H1 (cell line): ENCODE data around the gene EME2. TPM values are rescaled to one million over a fixed set of nuclear protein-coding genes. Genes with fewer than 3 reads are reported as not detected.

ENCODE experiments used
- CTCF ChIA-PET: fragments of 300-600 bp; sonication (Branson Sonifier 250); formaldehyde crosslinking; loops from one replicate; lab custom pipeline; 2021; ENCODE audit not compliant: partially characterized antibody; lab: Charles Lee
- POLR2A ChIA-PET: fragments of 300-600 bp; sonication (Branson Sonifier 250); formaldehyde crosslinking; loops from one replicate; lab custom pipeline; 2021; ENCODE audit warnings: inconsistent platforms; ENCODE audit not compliant: partially characterized antibody; lab: Charles Lee
- DNase-seq, 2 experiments: peaks; one replicate each; pipeline versions ENCODE4 v3.0.0 to v3.0.0-alpha.2; 2010 to 2022; ENCODE audit warnings: low spot score in 2 of 2, low read depth in 1 of 2, mixed read lengths in 1 of 2
- FAIRE-seq: peaks from 2 replicates; lab custom pipeline; 2011; peaks lifted over from hg19 to GRCh38; lab: Jason Lieb, UNC
- H2AFZ ChIP-seq: 2 replicates; pipeline ENCODE4 v1.8.1; 2012; ENCODE audit warnings: low read length, inconsistent platforms
- H2AK5ac ChIP-seq: 2 replicates; pipeline ENCODE4 v1.6.1; 2013; ENCODE audit warnings: low read depth, low read length
- H2BK120ac ChIP-seq: replicated peaks from 2 replicates; pipeline ENCODE3; 2013; ENCODE audit warnings: low read depth, low read length, inconsistent platforms
- H2BK12ac ChIP-seq: 2 replicates; pipeline ENCODE4 v1.6.1; 2013; ENCODE audit warnings: low read depth, low read length
- H2BK15ac ChIP-seq: 2 replicates; pipeline ENCODE4 v1.6.1; 2013; ENCODE audit warnings: low read length
- H2BK20ac ChIP-seq: 2 replicates; pipeline ENCODE4 v1.6.1; 2013; ENCODE audit warnings: low read length
- H2BK5ac ChIP-seq: 2 replicates; pipeline ENCODE4 v1.6.1; 2013; ENCODE audit warnings: low read depth, low read length
- H3K14ac ChIP-seq: 2 replicates; pipeline ENCODE4 v1.6.1; 2013; ENCODE audit warnings: inconsistent platforms; ENCODE audit not compliant: insufficient read length
- H3K18ac ChIP-seq: 2 replicates; pipeline ENCODE4 v1.6.1; 2013; ENCODE audit warnings: low read length; ENCODE audit errors: extremely low read depth
- H3K23ac ChIP-seq: 2 replicates; pipeline ENCODE4 v1.6.1; 2013; ENCODE audit warnings: inconsistent platforms; ENCODE audit not compliant: insufficient read length
- H3K23me2 ChIP-seq: 2 replicates; pipeline ENCODE4 v1.6.1; 2013; ENCODE audit warnings: low read depth, low read length
- H3K27ac ChIP-seq: 2 replicates; pipeline ENCODE4 v1.6.1; 2011; ENCODE audit warnings: low read depth, low read length, inconsistent platforms
- H3K27me3 ChIP-seq, 4 experiments: replicated peaks in 1 of 4; 1 replicate in 1 of 4; 2 replicates in 3 of 4; pipeline versions ENCODE4 v1.6.1 to v1.8.1; 2011 to 2013; ENCODE audit warnings: low read length in 3 of 4, mild to moderate bottlenecking in 3 of 4, inconsistent platforms in 2 of 4, mixed read lengths in 2 of 4, moderate library complexity in 1 of 4; ENCODE audit not compliant: control insufficient read depth in 3 of 4, insufficient read depth in 3 of 4; ENCODE audit errors: extremely low read depth in 1 of 4
- H3K36me3 ChIP-seq, 4 experiments: 2 replicates each; pipeline versions ENCODE4 v1.6.1 to v1.8.1; 2011 to 2013; ENCODE audit warnings: mild to moderate bottlenecking in 4 of 4, low read length in 3 of 4, moderate library complexity in 2 of 4, control low read depth in 1 of 4, inconsistent platforms in 1 of 4; ENCODE audit not compliant: insufficient read depth in 4 of 4, control insufficient read depth in 2 of 4
- H3K4ac ChIP-seq: replicated peaks from 2 replicates; pipeline ENCODE3; 2013; ENCODE audit warnings: low read length, low read depth, mixed read lengths, inconsistent platforms; ENCODE audit not compliant: insufficient read length
- H3K4me1 ChIP-seq, 4 experiments: replicated peaks in 1 of 4; 1 replicate in 1 of 4; 2 replicates in 3 of 4; pipeline versions ENCODE4 v1.6.1 to v1.8.1; 2011 to 2013; ENCODE audit warnings: low read length in 3 of 4, inconsistent platforms in 2 of 4, mixed read lengths in 1 of 4; ENCODE audit not compliant: insufficient read depth in 4 of 4, control insufficient read depth in 3 of 4
- H3K4me2 ChIP-seq, 2 experiments: 2 replicates each; pipeline versions ENCODE4 v1.6.1 to v1.8.1; 2011 to 2013; ENCODE audit warnings: low read depth in 2 of 2, low read length in 2 of 2, control low read depth in 1 of 2, inconsistent platforms in 1 of 2, mild to moderate bottlenecking in 1 of 2; ENCODE audit not compliant: insufficient read depth in 1 of 2
- H3K4me3 ChIP-seq, 4 experiments: fragments of 200-600, 300-600 bp in 1 of 4; sonication (generic), shearing (Covaris generic), sonication (Bioruptor Twin) in 1 of 4; 2 replicates each; pipeline versions ENCODE4 v1.5.1 to v1.8.1; 2011 to 2016; ENCODE audit warnings: low read length in 4 of 4, low read depth in 3 of 4, control low read depth in 2 of 4, inconsistent platforms in 2 of 4, mild to moderate bottlenecking in 2 of 4, mixed read lengths in 1 of 4, moderate library complexity in 1 of 4; ENCODE audit not compliant: insufficient read depth in 2 of 4; ENCODE audit errors: extremely low read depth in 1 of 4
- H3K56ac ChIP-seq: replicated peaks from 2 replicates; pipeline ENCODE3; 2013; ENCODE audit warnings: low read depth, mild to moderate bottlenecking, mixed read lengths, low read length, inconsistent platforms; ENCODE audit not compliant: insufficient read length
- H3K79me1 ChIP-seq: 2 replicates; pipeline ENCODE4 v1.6.1; 2013; ENCODE audit warnings: low read depth, low read length, control low read depth
- H3K79me2 ChIP-seq, 2 experiments: 2 replicates each; pipeline versions ENCODE4 v1.6.1 to v1.8.1; 2012 to 2013; ENCODE audit warnings: low read length in 2 of 2, mild to moderate bottlenecking in 2 of 2, inconsistent platforms in 1 of 2; ENCODE audit not compliant: insufficient read depth in 2 of 2, control insufficient read depth in 1 of 2
- H3K9ac ChIP-seq, 4 experiments: replicated peaks in 1 of 4; 1 replicate in 1 of 4; 2 replicates in 3 of 4; pipeline versions ENCODE4 v1.6.1 to v1.8.1; 2011 to 2013; ENCODE audit warnings: low read depth in 3 of 4, low read length in 3 of 4, control low read depth in 2 of 4, mild to moderate bottlenecking in 2 of 4, moderate library complexity in 2 of 4, inconsistent platforms in 1 of 4; ENCODE audit errors: extremely low read depth in 1 of 4
- H3K9me3 ChIP-seq, 2 experiments: 2 replicates each; pipeline versions ENCODE4 v1.6.1 to v1.8.1; 2012 to 2013; ENCODE audit warnings: mild to moderate bottlenecking in 2 of 2, moderate library complexity in 2 of 2, control low read depth in 1 of 2, inconsistent platforms in 1 of 2, low read depth in 1 of 2, low read length in 1 of 2, mixed read lengths in 1 of 2; ENCODE audit not compliant: insufficient read depth in 2 of 2
- H4K20me1 ChIP-seq, 2 experiments: replicated peaks in 1 of 2; 2 replicates each; pipeline versions ENCODE3 to v1.8.1; 2011 to 2013; ENCODE audit warnings: inconsistent platforms in 2 of 2, low read length in 2 of 2, mild to moderate bottlenecking in 1 of 2; ENCODE audit not compliant: insufficient read depth in 2 of 2, control insufficient read depth in 1 of 2
- H4K5ac ChIP-seq: 2 replicates; pipeline ENCODE4 v1.6.1; 2013; ENCODE audit warnings: low read length, low read depth, mixed read lengths, inconsistent platforms; ENCODE audit not compliant: insufficient read length
- H4K8ac ChIP-seq: 2 replicates; pipeline ENCODE4 v1.8.0; 2013; ENCODE audit warnings: mild to moderate bottlenecking, moderate library complexity, low read length, inconsistent platforms; ENCODE audit not compliant: insufficient read depth; ENCODE audit errors: extremely low read depth
- H4K91ac ChIP-seq: replicated peaks from 2 replicates; pipeline ENCODE3; 2013; ENCODE audit warnings: low read length, mixed read lengths, inconsistent platforms; ENCODE audit not compliant: insufficient read length
- ATF3 ChIP-seq: IDR thresholded peaks from 2 replicates; pipeline ENCODE4 v1.6.1; 2011; ENCODE audit warnings: low read depth, mild to moderate bottlenecking, low read length; ENCODE audit not compliant: insufficient read depth
- BACH1 ChIP-seq: IDR thresholded peaks from 2 replicates; pipeline ENCODE4 v1.6.1; 2012; ENCODE audit warnings: low read length, improper control_type of control experiment
- RNF2 ChIP-seq: fragments of 200-900, 300-1000 bp; sonication (generic); IDR thresholded peaks from 2 replicates; pipeline ENCODE4 v1.7.1; 2016; ENCODE audit warnings: borderline replicate concordance, low read depth, mild to moderate bottlenecking, antibody characterized with exemption, low read length; ENCODE audit not compliant: poor library complexity, severe bottlenecking; ENCODE audit errors: missing control alignments
- SP1 ChIP-seq: IDR thresholded peaks from 2 replicates; pipeline ENCODE4 v1.6.1; 2011; ENCODE audit warnings: low read depth, low read length
- YY1 ChIP-seq: IDR thresholded peaks from 2 replicates; pipeline ENCODE4 v1.6.1; 2011; ENCODE audit warnings: low read depth, mild to moderate bottlenecking, low read length
- WGBS, 2 experiments: shearing (Covaris generic) in 1 of 2; methylation state at CpG; one replicate each; pipeline versions ENCODE4 v1.1.6 to v1.1.7; 2013 to 2015; ENCODE audit warnings: low lambda C conversion rate in 2 of 2, mixed read lengths in 2 of 2, inconsistent platforms in 1 of 2, low coverage in 1 of 2, missing lambda C conversion rate in 1 of 2; ENCODE audit not compliant: insufficient replicate concordance in 2 of 2, insufficient coverage in 1 of 2, insufficient read length in 1 of 2; ENCODE audit errors: extremely low coverage in 1 of 2, missing lambda C conversion rate in 1 of 2; 5-methylcytosine and 5-hydroxymethylcytosine counted together
- polyA plus RNA-seq, 7 experiments: library from polyadenylated mRNA; depleted of rRNA in 3 of 7; stranded (reverse) in 5 of 7; unstranded in 2 of 7; fragments of >200 nt in 5 of 7; fragments of 200-250 nt in 2 of 7; gene quantifications; 1 replicate in 5 of 7; 2 replicates in 1 of 7; 4 replicates in 1 of 7; pipeline versions ENCODE4 v1.2.1 to v1.2.3, GENCODE V29; 2011 to 2013; ENCODE audit warnings: missing spikeins in 2 of 7, mixed read lengths in 2 of 7
- total RNA-seq: library from RNA; stranded (reverse); fragmentation: NEBNext Ultra II Directional; extraction: Animal tissue kit (Norgen Biotek cat#: 25700); gene quantifications from 2 replicates; pipeline ENCODE4 v1.2.1, GENCODE V29; 2021

Gene EME2
- total and polyA plus RNA-seq, 2 of the 8 experiments (the other 6 are each of a cell fraction or from before 2014, with no cell fraction given): 13.1 to 19.7 TPM

GRCh38 chr16:1792836-1793577, 20.4 kb downstream of the EME2 start:
- H2BK12ac ChIP-seq: no peak overlapping the region
- no peak overlapping the region for H3K14ac ChIP-seq
- no peak overlapping the region for H4K91ac ChIP-seq
- H2BK20ac ChIP-seq: no peak overlapping the region
- H4K5ac ChIP-seq: no peak overlapping the region
- no peaks in the 10 kb centered on the region for H3K4me1 ChIP-seq
- H3K4me2 ChIP-seq: no peak overlapping the region
- H3K4ac ChIP-seq: no peak overlapping the region
- WGBS, 2 experiments: 97% methylated on average over 24 of the region's 33 CpGs; no CpG with 5 or more reads in 1 of the 2 experiments
- no peak overlapping the region for H3K9ac ChIP-seq
- no peak overlapping the region for H2BK15ac ChIP-seq
- H3K79me1 ChIP-seq: no peaks in the 10 kb centered on the region; the same call in 1 of the 2 replicates
- no peaks in the 10 kb centered on the region for H3K27me3 ChIP-seq
- no peaks in the 10 kb centered on the region for H3K79me2 ChIP-seq
- peaks cover 0 to 29% (median 2%) of the 10 kb centered on the region in 4 experiments; a peak in 3 of 8 replicates for H3K36me3 ChIP-seq
- no peak overlapping the region for H3K27ac ChIP-seq
- H3K18ac ChIP-seq: no peak overlapping the region
- FAIRE-seq: no peak
- H4K8ac ChIP-seq: peak overlapping the region; percentile 25; the same call in 1 of the 2 replicates
- H3K56ac ChIP-seq: no peak overlapping the region
- TF ChIP-seq YY1 (no peak), SP1 (no peak), RNF2 (no peak), BACH1 (no peak), ATF3 (no peak)
- TF ChIP-seq, all 59 proteins: peak for 0
- ChIA-PET POLR2A (interaction anchor here (1.0 to 4.2 kb wide), 4 partner anchors 9 to 21 kb away, joined by 4 to 26 read pairs (median 22); partner anchors contain the start of genes EME2, MRPS34, NME3 and NUBP2), CTCF (interaction anchor here (1.0 to 2.2 kb wide), 7 partner anchors 10 to 69 kb away, joined by 3 to 6 read pairs (median 6); partner anchors contain the start of genes EME2, MRPS34, NUBP2 and SPSB3)
- no peak overlapping the region for H2AK5ac ChIP-seq
- H3K23ac ChIP-seq: no peak overlapping the region
- no peak overlapping the region for H2BK120ac ChIP-seq
- H2AFZ ChIP-seq: no peak overlapping the region
- no peak overlapping the region for H3K4me3 ChIP-seq
- H2BK5ac ChIP-seq: no peak overlapping the region
- DNase-seq: no peak
- peaks cover 0 to 2% of the 10 kb centered on the region in 2 experiments for H4K20me1 ChIP-seq
- peaks cover 4 to 8% of the 10 kb centered on the region in 2 experiments for H3K9me3 ChIP-seq
- no peaks in the 10 kb centered on the region for H3K23me2 ChIP-seq
